HG03432 (cell line): ENCODE results near the gene NUCKS1.
A peak's percentile ranks its signal among the peaks of the same experiment; 100 is the strongest.

Experiments
- ATAC-seq: cut with Tn5 transposase; IDR thresholded peaks from one replicate; pipeline ENCODE4 v1.9.1; 2021; ENCODE audit warnings: mild to moderate bottlenecking, moderate library complexity; ENCODE audit not compliant: unreplicated experiment

NUCKS1 gene

DNA sequence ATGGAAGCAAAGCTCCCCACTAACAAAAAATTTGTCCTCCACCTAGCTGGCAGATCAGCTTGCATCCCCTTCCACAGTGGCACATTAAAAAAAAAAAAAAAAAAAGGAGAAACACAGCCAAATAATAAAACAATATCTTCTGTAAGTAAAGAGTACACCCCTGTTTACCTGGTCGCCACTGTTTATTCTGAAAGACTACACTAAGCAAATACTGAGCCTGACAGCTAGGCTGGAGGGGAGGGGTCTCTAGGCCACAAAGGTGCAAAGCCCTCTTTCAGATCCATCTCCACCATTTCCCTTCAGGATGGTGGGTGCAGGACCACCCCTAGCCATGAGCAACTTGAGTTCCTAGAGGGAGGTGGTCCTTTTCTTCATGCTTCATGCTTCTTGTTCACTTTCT is 46.9 kb downstream of the NUCKS1 start:
- no peak for ATAC-seq

DNA sequence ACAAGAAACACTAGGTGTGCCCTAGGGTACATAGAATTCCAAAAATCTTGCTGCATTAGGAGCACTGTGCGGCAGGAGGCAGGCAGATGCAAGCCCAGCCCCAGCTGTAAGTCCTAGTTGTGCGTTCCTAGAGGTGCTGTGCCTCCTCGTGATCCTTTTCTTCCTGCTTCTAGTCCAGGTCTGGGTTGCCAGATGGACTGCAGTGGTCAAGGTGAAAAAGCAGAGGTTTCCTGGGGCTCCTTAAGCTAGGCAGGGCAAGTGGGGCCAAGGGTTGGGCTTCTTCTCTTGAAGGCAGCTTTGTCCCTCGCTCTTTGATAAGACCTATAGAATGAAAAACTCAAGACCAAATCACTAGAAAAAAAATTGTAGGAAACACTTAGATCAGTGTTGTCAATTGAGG is 48.1 kb downstream of the NUCKS1 start:
- no peak for ATAC-seq

- no peak for ATAC-seq
Observed at GRCh38 chr1:205701420-205701819, 48.6 kb downstream of the NUCKS1 start.

DNA sequence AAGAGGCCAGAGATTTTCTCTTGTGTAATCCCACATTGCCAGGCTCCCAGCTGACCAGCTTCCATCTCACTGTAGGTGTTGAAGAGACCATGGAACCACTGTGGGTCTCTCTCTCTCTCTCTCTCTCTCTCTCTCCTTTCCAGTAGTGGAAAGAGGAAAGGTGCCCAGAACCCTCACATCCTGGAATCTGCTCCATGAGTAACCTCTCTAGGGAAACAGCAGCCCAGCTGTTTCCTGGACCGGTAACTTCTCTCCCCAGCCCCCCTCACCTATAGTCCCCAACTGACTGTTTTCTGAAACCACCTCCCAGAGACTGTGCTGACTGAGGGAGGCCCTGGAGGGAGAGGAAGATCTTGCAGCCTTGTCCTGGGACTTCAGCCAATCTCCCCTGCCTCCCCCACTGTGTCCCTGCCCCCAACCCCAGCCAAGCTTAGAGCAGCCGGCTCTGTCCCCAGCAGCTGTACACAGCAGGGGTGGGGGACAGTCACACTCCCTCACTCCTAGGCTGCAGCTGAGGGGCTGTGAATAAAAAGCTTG is 49.0 kb downstream of the NUCKS1 start:
- no peak for ATAC-seq

DNA sequence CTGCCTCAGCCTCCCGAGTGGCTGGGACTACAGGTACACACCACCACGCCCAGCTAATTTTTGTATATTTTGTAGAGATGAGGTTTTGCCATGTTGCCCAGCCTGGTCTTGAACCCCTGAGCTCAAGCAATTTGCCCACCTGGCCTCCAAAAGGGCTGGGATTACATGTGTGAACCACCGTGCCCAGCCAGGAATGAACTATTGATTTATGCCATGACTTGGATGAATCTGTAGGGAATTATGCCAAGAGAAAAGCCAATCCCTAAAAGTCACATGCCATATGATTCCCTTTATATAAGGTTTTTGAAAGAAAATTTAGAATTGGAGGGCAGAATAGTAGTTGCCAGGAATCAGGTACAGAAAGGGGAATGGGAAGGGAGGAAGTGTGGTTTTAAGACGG is 50.6 kb downstream of the NUCKS1 start:
- no peak for ATAC-seq

DNA sequence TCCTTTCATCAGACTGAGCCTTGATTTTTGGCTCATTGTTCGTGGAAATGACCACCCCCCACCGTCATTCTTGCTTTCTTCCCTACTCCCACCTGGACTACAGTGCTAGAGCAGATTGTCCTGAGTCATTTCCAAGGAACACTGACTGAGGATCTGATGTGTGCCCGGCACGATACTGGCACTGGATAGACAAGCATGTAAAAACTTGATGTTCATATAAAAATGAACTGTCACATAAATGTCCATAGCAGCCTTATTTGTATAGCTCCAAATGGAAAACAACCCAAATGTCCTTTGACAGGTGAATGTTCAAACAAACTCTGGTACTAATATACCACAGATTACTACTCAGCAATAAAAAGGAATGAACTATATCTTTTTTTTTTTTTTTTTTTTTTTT is 51.1 kb downstream of the NUCKS1 start:
- no peak for ATAC-seq

GRCh38 chr1:205693421-205693991 is 56.5 kb downstream of the NUCKS1 start:
- ATAC-seq, result no peak

- no peak for ATAC-seq
Observed at GRCh38 chr1:205692423-205692822, 57.6 kb downstream of the NUCKS1 start.

DNA sequence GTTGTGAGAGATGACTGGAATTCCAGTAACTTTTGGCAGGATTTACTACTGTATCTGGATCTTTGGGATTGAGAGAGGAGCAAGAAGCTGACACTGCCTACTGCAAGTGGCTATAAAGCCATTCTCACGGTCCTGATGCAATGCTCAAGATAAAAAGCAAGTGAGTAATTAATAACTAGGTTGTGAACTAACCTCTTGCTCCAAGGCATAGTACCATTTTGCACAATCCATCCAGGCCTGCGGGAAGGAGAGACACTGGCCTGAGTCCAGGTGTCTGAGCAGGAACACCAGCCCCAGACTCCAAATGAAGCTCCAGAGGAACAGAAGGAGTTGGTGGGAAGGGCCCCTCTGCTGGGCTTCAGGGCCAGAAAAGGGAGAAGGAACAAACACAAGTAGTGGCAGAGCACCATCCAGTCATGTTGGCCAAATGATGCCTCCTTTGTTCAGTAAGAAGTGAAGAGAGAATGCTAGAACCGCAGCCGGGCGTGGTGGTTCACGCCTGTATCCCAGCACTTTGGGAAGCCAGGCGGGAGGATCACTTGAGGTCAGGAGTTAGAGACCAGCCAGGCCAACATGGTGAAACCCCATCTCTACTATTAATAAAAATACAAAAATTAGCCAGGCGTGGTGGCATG is 59.7 kb downstream of the NUCKS1 start:
- no peak for ATAC-seq

- no peak for ATAC-seq
Observed at GRCh38 chr1:205689479-205689878, 60.5 kb downstream of the NUCKS1 start.

DNA sequence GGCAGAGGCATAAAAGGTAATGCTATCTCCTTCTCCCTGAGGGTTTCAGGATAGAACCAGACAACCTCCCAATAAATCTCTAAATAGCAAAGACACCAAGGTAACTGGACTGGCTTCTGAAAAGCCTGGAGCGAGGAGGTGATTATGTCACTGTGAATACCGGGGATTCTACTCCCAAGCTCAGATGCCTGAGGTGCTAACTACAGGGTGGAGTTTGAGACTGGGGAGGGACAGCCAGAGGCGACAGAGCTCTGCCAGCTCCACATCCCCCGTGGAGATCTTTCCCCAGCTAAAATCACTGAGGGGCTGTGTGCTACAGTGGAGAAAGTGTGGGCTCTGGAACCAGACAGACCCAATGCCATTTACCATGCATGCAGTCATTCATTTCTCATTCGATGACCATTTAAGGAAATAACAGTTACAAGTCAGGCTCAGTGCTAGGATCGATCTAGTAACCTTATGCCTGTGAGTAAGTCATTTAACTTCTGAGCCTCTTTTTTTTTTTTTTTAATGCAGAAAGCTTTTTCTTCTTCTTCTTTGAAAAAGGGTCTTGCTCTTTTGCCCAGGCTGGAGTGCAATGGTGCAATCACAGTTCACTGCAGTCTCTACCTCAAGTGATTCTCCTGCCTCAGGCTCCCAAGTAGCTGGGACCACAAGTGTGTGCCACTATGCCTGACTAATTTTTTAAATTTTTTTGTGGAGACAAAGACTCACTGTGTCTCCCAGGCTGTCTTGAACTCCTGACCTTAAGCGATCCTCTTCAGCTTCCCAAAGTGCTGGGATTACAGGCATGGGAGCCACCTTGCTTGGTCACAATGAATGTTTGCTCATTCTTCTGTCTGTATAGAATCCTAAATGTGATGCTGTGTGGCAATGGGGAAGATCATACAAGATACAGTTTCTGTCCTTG is 61.6 kb downstream of the NUCKS1 start:
- ATAC-seq, result no peak

- no peak for ATAC-seq
Observed at GRCh38 chr1:205687242-205687641, 62.7 kb downstream of the NUCKS1 start.

GRCh38 chr1:205681364-205681763 is 68.6 kb downstream of the NUCKS1 start:
- ATAC-seq, result no peak

- ATAC-seq, result peak; percentile 74
Observed at GRCh38 chr1:205680073-205680851, 69.7 kb downstream of the NUCKS1 start, which contains the start of gene SLC45A3. TSS of gene SLC45A3 (minus strand) at chr1:205680509. CDS start at chr1:205664656, 15,853 bp downstream.

- no peak for ATAC-seq
Observed at GRCh38 chr1:205678286-205679111, 71.5 kb downstream of the NUCKS1 start.

DNA sequence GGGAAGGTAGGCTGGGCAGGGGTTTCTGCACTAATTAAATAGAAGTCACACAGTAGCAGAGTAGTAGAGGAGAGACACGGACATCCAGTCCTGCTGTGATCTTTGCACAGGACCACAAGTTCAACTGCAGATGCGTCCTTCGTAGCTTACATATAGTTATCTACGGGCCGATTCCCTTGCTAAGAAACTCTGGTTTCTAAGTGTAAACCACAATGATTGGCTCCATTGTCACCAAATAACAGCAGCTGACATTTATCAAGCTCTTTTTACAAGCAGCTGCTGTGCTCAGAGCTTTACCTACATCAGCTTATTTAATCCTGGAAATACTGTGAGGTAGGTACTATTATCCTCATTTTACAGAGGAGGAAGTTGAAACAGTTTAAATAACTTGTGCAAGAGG is 72.8 kb downstream of the NUCKS1 start:
- no peak for ATAC-seq

- ATAC-seq, result no peak
Observed at GRCh38 chr1:205676597-205676996, 73.4 kb downstream of the NUCKS1 start.

DNA sequence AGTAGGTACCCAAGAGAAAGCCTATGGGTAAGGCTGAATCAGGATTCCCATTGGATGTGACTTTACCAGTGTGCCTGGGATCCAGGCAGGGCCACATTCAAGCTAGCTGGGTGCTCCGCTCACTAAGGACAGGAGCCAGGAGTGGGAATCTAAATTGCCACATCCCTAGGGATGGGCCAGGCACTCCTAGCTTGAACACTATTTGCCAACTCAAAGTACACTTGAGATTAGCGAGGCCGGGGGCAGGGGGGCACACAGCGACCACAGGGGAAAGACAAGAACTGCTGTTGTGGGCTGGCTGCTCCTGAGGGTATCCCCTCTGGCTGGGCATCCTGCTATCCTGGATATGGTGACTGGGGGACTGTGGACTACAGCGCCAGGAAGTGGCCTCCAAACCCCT is 74.0 kb downstream of the NUCKS1 start:
- no peak for ATAC-seq

DNA sequence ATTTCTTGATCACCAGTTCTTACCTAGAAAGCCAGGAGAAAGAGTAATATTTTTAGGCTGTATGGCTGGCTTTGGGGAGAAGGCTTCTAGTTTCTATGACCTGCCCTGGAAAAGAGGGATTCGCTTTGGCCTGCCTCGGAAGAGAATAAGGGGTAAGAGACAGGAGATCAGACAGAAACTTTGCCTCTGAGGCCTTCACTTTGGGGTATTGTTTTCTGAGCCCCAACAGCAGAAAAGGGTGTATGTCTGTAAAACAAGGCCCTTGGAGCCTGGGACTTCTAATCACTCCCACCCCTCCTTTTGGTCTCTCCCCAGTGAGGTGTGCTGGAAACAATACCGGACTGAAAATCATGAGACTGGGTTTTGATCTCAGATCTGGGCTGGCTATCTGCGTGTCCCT is 74.7 kb downstream of the NUCKS1 start:
- no peak for ATAC-seq

DNA sequence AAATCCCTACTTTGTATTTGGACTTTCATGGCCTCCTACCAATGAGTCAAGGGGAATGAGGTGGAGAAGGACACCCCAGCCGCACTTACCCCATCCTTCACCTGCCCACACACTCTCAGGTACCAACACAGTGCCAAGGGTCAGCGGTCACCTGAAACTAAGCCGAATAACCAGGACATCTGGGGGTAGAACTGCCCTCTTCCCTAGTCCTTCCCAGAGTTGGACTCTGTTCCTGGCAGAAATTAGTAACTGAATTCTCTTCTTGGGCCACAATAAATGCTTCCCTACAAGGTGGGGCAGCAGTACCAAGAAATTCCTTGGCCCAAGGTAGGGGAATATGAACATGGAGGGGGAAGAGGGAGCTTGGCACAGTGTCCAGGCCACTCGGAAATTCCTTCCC is 77.0 kb downstream of the NUCKS1 start:
- ATAC-seq, result no peak
